COLO668 (cell line): ENCODE results near the gene RPL13.
"Not testable (repeated sequence)": the region's sequence is repeated elsewhere in the genome, so short reads cannot be mapped to it uniquely, and the experiment has no call there.

ENCODE experiments used
- DNase-seq: peaks from one replicate; lab custom pipeline; 2025; ENCODE audit not compliant: unreplicated experiment; lab: John Stamatoyannopoulos, UW

RPL13 gene

DNA sequence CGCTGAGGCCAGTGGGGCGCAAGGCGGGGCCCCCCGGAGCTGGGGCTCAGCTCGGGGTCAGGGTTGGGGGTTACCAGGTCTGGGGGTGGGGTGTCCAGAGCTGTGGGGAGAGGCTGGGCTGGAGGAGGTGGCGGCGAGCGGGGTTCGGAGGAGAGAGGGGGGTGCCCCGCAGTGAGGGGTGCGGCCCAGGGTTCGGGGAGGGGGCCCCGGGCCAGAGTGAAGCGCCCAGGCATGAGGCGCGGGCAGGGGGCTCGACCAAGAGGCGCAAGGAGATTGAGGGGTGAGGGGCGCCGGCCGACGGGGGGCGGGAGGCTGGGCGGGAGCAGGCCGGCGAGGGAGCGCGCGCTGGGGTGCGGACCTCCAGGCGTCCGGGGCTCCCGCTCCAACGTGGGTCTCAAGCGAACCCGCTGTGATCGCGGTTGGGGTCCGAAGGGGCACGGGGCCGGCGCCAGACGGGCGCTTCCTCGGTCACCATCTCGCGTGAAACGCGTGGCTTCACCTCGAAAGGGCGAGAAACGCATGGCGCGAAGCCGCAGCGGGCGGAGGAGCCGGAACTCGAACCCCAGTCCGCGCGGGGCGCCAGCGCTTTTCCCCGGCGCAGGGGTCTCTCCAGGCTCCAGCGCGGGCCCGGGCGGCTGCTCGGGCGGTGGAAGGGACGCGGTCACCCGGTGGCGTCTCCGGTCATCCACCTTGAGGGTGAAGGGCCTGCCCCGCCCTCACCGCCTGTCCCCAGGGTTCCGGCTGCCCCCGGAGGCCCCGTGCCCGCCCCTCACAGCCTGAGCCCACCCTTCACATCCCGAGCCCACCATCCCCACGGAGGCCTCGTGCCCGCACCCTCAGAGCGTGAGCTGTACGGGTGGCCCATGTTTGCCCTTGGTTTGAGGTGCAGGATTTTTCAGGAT, 15.9 kb downstream of the RPL13 start:
- DNase-seq = no peak

DNA sequence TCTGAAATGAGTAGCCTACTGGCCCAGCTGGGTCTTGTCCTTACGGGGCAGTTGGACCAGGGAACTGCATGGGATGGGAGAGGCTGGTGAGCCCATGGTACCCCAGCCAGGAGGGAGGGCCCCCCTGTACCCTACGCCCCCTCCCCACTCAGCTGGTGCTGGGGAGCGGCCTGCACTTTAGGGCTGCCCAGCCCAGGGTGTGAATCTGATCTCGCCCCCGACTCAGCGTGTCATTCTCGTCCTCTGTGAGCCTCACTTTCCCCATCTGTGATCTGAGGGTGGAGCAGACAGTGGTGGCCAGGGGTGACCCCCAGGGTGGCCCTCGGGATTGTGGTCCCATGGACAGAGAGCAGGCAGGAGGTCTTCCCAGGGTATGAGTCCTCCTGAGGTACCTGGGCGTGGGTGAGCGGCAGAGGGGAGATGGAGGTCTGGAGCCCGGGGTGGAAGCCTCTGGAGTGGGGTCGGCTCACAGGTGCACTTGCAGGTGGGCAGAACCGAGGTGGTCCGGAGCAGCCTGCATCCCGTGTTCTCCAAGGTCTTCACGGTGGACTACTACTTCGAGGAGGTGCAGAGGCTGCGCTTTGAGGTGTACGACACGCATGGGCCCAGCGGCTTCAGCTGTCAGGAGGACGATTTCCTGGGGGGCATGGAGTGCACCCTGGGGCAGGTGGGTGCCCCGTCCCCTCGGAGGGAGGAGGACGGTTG, 16.7 kb downstream of the RPL13 start:
- no peak for DNase-seq

DNA sequence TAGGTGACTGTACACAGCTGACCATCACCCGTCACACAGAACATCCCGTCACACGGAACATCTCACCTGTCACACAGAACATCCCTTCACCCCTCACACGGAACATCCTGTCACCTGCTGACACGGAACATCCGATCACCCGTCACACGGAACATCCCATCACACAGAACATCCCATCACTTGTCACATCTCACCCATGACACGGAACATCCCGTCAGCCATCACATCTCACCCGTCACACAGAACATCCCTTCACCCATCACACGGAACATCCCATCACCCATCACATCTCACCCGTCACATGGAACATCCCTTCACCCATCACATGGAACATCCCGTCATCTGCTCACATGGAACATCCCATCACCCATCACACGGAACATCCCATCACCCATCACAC, 18.9 kb downstream of the RPL13 start:
- no peak for DNase-seq

DNA sequence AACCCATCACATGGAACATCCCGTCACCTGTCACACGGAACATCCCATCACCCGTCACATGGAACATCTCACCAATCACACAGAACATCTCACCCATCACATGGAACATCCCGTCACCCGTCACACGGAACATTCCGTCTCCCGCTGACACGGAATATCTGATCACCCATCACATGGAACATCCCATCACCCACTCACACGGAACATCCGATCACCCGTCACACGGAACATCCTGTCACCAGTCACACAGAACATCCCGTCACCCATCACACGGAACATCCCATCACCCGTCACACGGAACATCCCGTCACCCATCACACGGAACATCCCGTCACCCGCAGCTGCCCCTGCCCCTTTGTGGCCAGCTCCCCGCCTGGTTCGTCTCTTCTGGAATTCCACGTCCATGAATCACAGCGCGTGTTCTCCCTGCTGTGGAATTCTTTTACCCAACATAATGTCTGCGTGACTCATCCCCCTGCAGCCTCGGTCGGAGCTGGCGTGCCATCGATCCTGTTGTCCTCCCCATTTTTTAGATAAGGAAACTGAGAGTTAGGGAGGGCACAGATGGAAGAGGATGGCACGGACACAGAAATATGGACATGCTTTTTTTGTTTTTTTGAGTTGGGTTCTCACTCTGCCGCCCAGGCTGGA, 20.7 kb downstream of the RPL13 start:
- no peak for DNase-seq

DNA sequence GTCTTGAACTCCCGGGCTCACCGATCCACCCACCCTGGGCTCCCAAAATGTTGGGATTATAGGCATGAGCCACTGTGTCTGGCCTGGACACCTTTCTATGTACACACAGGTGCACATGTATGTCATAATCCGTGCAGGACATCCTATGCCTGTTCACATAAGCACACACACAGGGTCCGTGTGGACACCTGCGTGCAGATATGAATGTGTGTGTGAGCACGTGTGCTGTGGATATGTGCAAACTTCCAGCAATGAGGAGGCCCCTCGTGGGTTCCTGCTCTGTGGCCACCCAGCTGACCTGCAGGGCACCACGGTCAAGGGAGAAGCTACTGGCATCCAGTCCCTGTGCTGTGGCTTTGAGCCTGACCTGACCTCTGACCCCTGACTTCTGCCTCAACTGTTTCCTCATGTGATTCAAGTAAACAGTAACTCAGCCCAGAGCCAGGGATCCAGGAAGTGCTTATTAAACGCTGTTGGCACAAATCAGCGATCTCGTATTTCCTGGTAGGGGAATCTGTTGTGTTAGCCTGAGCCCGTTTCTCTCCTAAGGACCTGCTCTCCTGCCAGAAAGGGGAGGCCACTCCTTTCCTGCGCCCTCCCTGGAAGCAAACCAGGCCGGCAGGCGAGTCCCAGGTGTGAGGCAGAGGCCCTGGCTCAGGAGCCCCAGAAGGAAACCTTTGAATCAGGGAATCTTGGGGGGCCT, 21.5 kb downstream of the RPL13 start:
- DNase-seq = peak; percentile 36

DNA sequence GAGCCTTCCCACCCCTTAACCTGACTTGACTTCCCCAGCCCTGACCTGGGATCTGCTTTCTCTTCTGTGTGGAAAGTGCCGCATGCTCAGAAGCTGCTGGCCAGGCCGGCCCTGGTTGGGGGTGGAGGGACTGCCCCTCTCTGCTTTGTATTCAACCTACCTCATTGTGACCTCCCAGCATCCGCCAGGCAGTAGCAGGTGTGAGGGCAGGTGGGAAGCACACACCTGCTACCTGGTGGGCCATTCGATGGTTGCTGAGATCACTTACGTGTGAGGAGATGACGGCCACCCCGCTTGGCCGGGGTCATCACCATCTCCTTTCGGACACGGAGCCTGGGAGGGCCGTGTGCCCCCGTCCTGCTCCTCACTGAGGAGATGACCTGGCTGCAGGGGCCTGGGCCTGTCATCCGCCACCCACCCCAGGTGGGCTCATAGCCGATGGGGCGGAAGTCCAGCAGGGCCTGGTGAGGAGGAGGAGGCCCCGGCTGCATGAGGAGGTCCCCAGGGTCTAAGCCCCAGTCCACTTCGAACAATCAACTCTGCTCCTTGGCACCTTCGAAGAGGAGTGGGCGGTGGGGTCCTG, 22.2 kb downstream of the RPL13 start:
- DNase-seq = peak; percentile 61

DNA sequence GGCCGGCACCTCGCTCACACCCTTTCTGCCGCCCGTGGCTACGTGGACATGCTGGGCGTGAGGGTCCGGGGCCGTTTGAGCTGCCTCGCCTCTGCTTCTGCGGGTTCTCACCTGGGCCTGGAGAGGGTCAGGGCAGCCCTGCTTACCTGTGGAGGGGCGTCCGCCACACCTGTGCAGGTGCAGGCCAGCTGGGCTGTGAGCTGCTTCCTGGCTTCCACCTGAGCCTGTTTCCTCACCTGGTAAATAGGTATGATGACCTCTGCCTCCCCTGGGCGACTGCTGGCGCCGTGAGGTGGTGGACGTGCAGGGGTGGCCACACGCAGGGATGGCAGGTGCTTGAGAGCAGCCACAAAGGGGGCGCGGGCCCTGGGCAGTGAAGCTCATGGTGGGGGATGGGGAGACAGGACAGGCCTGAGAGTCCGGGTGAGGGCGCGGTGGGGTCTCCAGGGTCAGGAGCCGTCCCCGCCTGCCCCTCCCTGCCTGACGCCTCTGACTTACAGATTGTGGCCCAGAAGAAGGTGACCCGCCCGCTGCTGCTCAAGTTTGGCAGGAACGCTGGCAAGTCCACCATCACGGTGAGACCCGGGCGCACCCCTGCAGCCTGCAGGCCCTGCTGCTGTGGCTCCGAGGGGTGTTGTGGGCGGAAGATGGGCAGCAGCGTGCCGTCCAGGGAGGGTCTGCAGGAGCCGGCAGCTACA, 22.9 kb downstream of the RPL13 start:
- DNase-seq = peak; percentile 31

DNA sequence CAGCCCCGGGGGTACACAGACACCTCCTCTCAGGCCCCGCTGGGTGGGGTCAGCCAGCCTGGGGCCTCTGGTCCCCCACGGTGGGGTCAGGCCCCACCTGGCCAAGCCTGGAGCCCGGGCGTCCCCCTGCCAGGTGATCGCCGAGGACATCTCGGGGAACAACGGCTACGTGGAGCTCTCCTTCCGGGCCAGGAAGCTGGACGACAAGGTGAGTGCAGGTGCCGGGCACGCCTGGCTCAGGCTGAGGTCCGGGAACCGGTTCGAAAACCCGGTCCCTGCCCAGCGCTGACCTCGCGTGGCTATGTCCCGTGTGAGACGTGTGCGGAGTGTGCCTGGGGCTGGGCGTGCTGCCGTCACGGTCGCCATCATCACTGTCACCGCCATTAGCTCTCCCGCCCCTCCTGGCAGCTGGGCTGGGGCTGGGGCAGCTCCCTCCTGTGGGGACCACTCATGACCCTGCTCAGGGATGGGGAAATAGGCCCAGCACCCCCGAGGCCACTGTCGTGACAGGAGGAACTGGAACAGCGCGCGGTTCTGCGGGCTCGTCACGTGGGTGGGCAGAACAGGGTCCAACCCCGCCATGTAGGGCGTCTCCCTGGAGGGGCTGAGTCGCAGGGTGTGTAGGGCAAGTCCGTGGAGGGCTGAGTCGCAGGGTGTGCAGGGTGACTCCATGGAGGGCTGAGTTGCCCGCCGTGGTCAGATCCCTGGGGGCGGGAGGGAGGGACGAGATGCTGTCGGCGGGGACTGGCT, 23.6 kb downstream of the RPL13 start:
- DNase-seq = no peak

DNA sequence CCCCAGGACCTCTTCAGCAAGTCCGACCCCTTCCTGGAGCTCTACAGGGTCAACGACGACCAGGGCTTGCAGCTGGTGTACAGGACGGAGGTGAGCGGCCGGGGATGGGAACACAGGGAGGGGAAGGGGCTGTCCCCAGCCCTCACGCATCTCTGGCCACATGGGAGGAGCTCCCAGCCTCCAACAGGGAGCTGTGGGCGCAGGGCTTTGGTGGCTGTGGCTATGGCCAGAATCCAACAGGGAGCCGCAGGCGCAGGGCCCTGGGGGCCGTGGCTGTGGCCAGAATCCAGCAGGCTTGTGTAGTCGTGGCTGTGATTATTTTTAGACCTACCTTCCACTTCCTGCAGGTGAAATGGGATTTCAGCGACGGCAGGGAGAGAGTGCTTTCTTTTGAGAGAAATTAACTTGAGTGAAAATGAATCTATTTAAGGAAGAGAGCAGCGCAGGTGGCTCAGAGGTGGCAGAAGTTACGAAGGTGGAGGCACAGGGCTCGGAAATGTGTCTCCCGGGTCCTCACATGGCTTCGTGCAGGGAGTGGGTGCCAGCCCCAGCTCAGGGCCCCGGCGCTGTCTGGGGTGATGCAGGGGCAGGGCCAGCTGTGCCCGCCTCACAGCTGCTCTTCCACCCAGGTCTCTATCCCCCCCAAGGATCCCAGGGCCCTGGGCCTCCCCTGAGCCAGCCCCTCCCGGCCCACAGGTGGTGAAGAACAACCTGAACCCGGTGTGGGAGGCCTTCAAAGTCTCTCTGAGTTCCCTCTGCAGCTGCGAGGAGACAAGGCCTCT, 24.5 kb downstream of the RPL13 start:
- peak; percentile 26 for DNase-seq

DNA sequence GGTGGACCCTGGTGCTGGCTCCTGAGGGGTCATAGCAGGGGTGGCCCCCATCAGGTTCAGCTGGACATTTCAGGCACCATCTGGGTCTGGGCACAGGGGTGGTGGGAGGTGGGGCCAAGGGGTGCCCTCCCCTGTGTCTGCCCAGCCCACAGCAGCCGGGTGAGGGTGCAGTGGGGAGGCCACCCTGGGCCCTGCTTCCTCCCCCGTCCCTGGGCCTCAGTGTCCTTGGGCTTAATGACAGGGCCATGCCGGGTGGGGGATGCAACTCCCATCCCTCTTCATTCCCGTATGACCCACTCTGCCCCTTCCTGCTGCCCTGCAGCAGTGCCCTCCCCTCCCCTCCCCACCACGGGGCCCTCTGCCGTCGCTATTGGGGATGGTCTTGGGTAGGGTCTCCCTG, 25.7 kb downstream of the RPL13 start:
- no peak for DNase-seq

DNA sequence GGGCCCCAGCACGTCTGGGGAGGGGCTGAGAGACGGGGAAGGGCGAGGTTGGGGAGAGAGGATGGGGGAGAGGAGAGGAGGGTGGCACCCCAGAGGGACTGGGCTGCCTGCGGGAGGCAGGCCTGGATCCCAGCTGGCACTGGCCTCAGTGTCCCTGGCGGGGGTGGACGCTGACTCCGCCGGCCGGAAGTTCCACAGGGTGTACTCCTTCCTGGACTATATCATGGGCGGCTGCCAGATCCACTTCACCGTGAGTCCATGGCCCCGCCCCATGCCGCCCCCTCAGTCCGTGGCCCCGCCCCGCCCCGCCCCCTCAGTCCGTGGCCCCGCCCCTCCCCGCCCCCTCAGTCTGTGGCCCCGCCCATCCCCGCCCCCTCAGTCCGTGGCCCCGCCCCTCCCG, 26.4 kb downstream of the RPL13 start:
- peak; percentile 19 for DNase-seq

DNA sequence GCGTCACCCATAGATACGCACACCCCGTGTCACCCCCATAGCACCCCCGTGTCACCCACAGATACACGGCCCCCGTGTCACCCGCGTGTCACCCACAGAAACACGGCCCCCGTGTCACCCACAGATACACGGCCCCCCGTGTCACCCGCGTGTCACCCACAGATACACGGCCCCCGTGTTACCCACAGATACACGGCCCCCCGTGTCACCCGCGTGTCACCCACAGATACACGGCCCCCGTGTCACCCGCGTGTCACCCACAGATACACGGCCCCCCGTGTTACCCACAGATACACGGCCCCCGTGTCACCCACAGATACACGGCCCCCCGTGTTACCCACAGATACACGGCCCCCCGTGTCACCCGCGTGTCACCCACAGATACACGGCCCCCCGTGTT, 27.2 kb downstream of the RPL13 start:
- not testable (repeated sequence) for DNase-seq

DNA sequence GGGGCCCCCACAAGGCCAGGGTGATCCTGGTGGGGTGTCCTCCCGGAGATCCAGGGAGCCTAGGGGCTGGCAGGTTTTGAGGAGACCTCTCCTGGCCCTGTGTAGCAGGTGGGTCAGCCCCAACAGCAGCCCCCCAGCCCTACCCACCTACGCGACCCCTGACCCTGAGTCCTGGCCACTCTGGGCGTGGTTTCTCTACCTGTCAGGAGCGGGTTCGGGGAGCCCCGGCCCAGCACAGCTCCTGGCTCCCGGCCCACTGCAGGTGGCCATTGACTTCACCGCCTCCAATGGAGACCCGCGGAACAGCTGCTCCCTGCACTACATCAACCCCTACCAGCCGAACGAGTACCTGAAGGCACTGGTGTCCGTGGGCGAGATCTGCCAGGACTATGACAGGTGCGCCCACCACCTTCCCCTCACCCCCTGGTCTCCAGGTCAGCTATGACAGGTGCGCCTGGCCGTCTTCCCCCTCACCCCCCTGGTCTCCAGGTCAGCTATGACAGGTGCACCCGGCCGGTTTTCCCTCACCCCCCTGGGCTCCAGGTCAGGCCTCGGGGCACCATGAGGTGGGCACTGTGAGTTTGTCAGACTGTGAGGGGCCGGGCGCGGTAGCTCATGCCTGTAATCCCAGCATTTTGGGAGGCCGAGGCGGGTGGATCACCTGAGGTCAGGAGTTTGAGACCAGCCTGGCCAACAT, 28.1 kb downstream of the RPL13 start:
- peak; percentile 24 for DNase-seq

DNA sequence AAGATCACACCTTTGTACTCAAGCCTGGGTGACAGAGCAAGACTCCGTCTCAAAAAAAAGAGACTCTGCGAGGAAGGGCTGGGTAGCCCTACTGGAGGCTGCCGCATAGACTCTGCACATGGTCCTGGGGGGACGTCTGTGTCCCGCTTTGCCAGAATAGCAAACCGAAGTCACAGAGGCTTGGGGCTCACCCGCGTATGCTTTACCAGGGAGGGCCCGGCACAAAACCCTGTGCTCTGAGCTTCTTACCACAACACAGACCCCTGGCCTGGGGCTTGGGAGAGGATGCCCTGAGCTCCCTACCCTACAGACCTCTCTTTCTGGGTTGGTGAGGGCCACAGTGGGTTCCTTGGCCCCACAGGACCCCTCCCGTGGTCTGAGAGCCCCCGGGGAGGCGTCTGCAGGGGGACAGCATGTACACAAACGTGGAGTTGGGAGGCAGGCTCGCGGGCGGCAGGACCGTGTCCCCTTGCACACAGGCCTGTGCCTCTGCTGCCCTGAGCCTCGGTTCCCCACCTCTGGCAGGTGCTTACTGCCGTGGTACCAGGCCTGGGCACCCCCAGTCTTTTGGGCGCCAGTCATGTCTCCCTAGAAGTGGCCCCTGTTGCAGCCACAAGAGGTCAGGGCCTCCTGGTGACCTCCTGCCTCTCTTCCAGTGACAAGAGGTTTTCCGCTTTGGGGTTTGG, 28.9 kb downstream of the RPL13 start:
- no peak for DNase-seq

DNA sequence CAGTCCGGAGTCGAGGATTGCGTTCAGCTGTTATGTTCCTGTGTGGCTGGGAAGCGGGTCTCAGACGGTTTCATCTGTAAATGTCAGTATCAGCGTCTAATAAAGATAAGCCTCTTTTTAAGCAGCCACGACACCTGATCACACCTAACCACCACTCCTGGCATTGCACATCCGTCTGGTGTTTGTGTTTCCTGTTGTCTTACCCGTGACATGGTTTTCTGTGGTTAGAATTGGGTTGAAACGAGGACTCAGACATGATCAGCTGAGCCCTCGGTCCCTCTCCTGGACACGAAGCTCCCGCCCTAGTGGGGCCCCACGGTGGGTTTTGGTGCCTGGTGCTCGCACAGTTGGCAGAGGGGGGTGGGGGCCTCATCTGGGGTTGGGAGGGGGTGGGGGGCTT, 33.4 kb downstream of the RPL13 start:
- no peak for DNase-seq

DNA sequence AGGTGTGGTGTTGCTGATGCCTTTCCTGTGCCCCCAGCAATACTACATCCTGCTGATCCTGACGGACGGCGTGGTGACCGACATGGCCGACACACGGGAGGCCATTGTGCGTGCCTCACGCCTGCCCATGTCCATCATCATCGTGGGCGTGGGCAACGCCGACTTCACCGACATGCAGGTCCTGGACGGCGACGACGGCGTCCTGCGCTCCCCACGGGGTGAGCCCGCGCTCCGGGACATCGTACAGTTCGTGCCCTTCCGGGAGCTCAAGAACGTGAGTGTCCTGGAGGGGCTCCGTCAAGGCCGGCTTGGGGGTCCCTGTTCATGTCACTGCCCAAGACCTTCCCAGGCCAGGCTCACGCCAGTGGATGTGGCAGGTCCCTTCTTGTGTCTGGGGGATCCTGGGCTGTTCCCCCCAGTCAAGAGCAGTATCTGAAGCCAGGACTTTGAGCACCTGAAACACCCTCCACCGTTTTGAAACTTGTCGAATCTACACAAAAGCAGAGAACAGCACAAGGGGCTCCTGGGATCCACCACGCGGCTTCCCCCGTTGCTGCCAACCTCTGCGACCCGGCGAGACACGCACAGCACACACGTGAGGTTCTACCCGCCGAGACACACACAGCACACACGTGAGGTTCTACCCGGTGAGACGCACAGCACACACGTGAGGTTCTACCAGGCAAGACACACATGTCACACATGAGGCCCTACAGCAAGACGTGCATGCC, 35.0 kb downstream of the RPL13 start:
- DNase-seq = no peak
